Astrocyte (in vitro differentiated cells and primary cell): ENCODE data around the gene ACTA2. TPM values are rescaled to one million over a fixed set of nuclear protein-coding genes. Genes with fewer than 3 reads are reported as not detected.

Experiments
- DNase-seq: peaks from one replicate; pipeline ENCODE4 v3.0.0-alpha.2; 2010; ENCODE audit warnings: low read depth
- FAIRE-seq: peaks from 2 replicates; lab custom pipeline; 2011; peaks lifted over from hg19 to GRCh38; lab: Jason Lieb, UNC
- H2AFZ ChIP-seq: 2 replicates; pipeline ENCODE4 v1.6.0; 2012; ENCODE audit warnings: low read depth, low read length, inconsistent platforms
- H3K27ac ChIP-seq: 2 replicates; pipeline ENCODE4 v1.5.1; 2011; ENCODE audit warnings: low read depth, low read length, inconsistent platforms
- H3K27me3 ChIP-seq: 2 replicates; pipeline ENCODE4 v1.6.0; 2011; ENCODE audit warnings: low read length, inconsistent platforms; ENCODE audit not compliant: insufficient read depth
- H3K36me3 ChIP-seq: 2 replicates; pipeline ENCODE4 v1.5.1; 2011; ENCODE audit warnings: low read length, inconsistent platforms; ENCODE audit not compliant: insufficient read depth
- H3K4me1 ChIP-seq: 2 replicates; pipeline ENCODE4 v1.5.1; 2011; ENCODE audit warnings: low read length, inconsistent platforms; ENCODE audit not compliant: insufficient read depth
- H3K4me2 ChIP-seq: 2 replicates; pipeline ENCODE4 v1.6.0; 2012; ENCODE audit warnings: low read length, inconsistent platforms
- H3K4me3 ChIP-seq: 2 replicates; pipeline ENCODE4 v1.5.1; 2011; ENCODE audit warnings: low read depth, mild to moderate bottlenecking, low read length, inconsistent platforms; ENCODE audit not compliant: insufficient read depth
- H3K79me2 ChIP-seq: 2 replicates; pipeline ENCODE4 v1.6.0; 2012; ENCODE audit warnings: mild to moderate bottlenecking, low read length, inconsistent platforms; ENCODE audit not compliant: insufficient read depth
- H3K9ac ChIP-seq: 2 replicates; pipeline ENCODE4 v1.6.0; 2012; ENCODE audit warnings: mild to moderate bottlenecking, low read length, inconsistent platforms
- H3K9me3 ChIP-seq: 2 replicates; pipeline ENCODE4 v1.5.1; 2012; ENCODE audit warnings: low read depth, mild to moderate bottlenecking, low read length, inconsistent platforms; ENCODE audit not compliant: insufficient read depth
- H4K20me1 ChIP-seq: 2 replicates; pipeline ENCODE4 v1.6.0; 2012; ENCODE audit warnings: low read length, inconsistent platforms; ENCODE audit not compliant: insufficient read depth
- H3K27ac Mint-ChIP-seq: one replicate; pipeline ENCODE4 v1.8.0; 2021; ENCODE audit warnings: mild to moderate bottlenecking, mixed read lengths; ENCODE audit not compliant: unreplicated experiment
- H3K27me3 Mint-ChIP-seq: one replicate; pipeline ENCODE4 v1.8.0; 2021; ENCODE audit warnings: low read depth, mixed read lengths; ENCODE audit not compliant: unreplicated experiment
- H3K36me3 Mint-ChIP-seq: one replicate; pipeline ENCODE4 v1.8.0; 2021; ENCODE audit warnings: low read depth, mixed read lengths; ENCODE audit not compliant: unreplicated experiment
- H3K4me1 Mint-ChIP-seq: one replicate; pipeline ENCODE4 v1.8.0; 2021; ENCODE audit warnings: low read depth, mixed read lengths; ENCODE audit not compliant: unreplicated experiment
- H3K4me3 Mint-ChIP-seq: one replicate; pipeline ENCODE4 v1.8.0; 2021; ENCODE audit warnings: mild to moderate bottlenecking, moderate library complexity, mixed read lengths; ENCODE audit not compliant: unreplicated experiment
- H3K9me3 Mint-ChIP-seq: one replicate; pipeline ENCODE4 v1.8.0; 2021; ENCODE audit warnings: mild to moderate bottlenecking, mixed read lengths; ENCODE audit not compliant: unreplicated experiment
- EZH2 ChIP-seq: IDR thresholded peaks from 2 replicates; pipeline ENCODE4 v1.6.1; 2012; ENCODE audit warnings: mild to moderate bottlenecking, low read length, inconsistent platforms; ENCODE audit not compliant: insufficient read depth
- total RNA-seq: library from RNA; stranded (reverse); gene quantifications from 2 replicates; pipeline ENCODE4 v1.2.1, GENCODE V29; 2021
- TF ChIP-seq, protein P1 (sequence below): IDR thresholded peaks from 2 replicates; pipeline ENCODE4 v1.5.1; 2011; ENCODE audit warnings: low read depth, mild to moderate bottlenecking, inconsistent platforms, low read length, moderate library complexity; ENCODE audit not compliant: insufficient read depth

The ACTA2 gene
- total RNA-seq, 1 donor from 2014 or later: 345 TPM

DNA sequence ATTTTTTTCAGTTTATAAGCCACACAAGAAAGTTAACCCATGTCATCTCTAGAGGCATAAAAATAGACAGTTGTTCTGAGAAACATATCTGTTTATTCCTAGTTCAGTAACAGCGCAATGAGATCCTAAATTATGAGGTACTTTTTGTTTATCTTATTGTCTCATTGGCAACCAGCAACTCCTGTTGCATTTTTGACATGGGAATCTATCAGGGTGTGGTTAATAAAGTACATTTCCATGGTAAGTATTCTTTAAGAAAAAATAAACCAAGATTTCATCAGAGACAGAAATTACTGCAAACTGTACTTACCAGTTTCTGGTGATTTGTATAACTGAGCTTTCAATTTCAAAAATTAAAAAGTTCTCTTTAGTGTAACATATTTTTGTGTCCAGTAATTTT is 47.1 kb upstream of the ACTA2 start:
- no peaks in the 10 kb centered on the region for H3K9me3 Mint-ChIP-seq
- H3K4me2 ChIP-seq: no peak overlapping the region
- H3K27ac Mint-ChIP-seq: no peak overlapping the region
- H3K4me1 Mint-ChIP-seq: peaks cover 7% of the 10 kb centered on the region
- H3K36me3 Mint-ChIP-seq: no peaks in the 10 kb centered on the region
- no peaks in the 10 kb centered on the region for H3K27me3 ChIP-seq
- no peak overlapping the region for H3K4me3 Mint-ChIP-seq
- no peak for TF ChIP-seq EZH2
- TF ChIP-seq, protein P1, sequence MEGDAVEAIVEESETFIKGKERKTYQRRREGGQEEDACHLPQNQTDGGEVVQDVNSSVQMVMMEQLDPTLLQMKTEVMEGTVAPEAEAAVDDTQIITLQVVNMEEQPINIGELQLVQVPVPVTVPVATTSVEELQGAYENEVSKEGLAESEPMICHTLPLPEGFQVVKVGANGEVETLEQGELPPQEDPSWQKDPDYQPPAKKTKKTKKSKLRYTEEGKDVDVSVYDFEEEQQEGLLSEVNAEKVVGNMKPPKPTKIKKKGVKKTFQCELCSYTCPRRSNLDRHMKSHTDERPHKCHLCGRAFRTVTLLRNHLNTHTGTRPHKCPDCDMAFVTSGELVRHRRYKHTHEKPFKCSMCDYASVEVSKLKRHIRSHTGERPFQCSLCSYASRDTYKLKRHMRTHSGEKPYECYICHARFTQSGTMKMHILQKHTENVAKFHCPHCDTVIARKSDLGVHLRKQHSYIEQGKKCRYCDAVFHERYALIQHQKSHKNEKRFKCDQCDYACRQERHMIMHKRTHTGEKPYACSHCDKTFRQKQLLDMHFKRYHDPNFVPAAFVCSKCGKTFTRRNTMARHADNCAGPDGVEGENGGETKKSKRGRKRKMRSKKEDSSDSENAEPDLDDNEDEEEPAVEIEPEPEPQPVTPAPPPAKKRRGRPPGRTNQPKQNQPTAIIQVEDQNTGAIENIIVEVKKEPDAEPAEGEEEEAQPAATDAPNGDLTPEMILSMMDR: no peak
- FAIRE-seq: peak; percentile 32
- H4K20me1 ChIP-seq: peaks cover 30% of the 10 kb centered on the region
- peaks cover 8% of the 10 kb centered on the region for H3K4me1 ChIP-seq
- H3K9ac ChIP-seq: no peak overlapping the region
- peaks cover 52% of the 10 kb centered on the region for H3K79me2 ChIP-seq
- H3K4me3 ChIP-seq: no peak overlapping the region
- no peaks in the 10 kb centered on the region for H3K9me3 ChIP-seq
- H3K36me3 ChIP-seq: peaks cover 5% of the 10 kb centered on the region
- H3K27ac ChIP-seq: no peak overlapping the region
- no peak for DNase-seq
- H2AFZ ChIP-seq: no peak overlapping the region
- no peaks in the 10 kb centered on the region for H3K27me3 Mint-ChIP-seq

DNA sequence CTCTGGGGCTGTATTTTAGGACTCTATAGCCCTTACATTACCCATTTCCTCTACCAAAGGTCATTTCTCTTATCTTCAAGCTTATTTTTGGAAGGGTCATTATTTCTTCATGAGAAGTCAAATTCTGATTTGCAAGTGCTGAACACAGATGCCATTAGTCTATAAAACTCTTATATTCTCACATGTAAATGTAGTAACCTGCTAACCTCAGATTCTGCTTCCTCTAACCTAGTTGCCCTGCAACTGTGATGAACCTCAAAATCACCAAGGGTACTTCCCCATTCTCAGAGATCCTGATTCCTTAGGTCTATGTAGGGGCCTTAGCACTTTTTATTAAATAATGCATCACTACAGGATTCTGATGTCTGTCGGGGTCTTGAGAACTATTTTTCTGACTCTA is 44.4 kb upstream of the ACTA2 start:
- H3K27me3 ChIP-seq: no peaks in the 10 kb centered on the region
- TF ChIP-seq, protein P1: no peak
- no peak for TF ChIP-seq EZH2
- no peaks in the 10 kb centered on the region for H3K9me3 ChIP-seq
- no peak for DNase-seq
- H3K4me1 Mint-ChIP-seq: peaks cover 18% of the 10 kb centered on the region
- no peak overlapping the region for H3K4me3 ChIP-seq
- FAIRE-seq: no peak
- no peaks in the 10 kb centered on the region for H3K9me3 Mint-ChIP-seq
- no peak overlapping the region for H3K4me3 Mint-ChIP-seq
- H4K20me1 ChIP-seq: peaks cover 29% of the 10 kb centered on the region
- H3K4me2 ChIP-seq: no peak overlapping the region
- H3K36me3 Mint-ChIP-seq: no peaks in the 10 kb centered on the region
- peaks cover 77% of the 10 kb centered on the region for H3K79me2 ChIP-seq
- H3K27ac Mint-ChIP-seq: no peak overlapping the region
- H3K4me1 ChIP-seq: peaks cover 17% of the 10 kb centered on the region
- no peak overlapping the region for H2AFZ ChIP-seq
- H3K9ac ChIP-seq: no peak overlapping the region
- H3K27me3 Mint-ChIP-seq: no peaks in the 10 kb centered on the region
- no peak overlapping the region for H3K27ac ChIP-seq
- H3K36me3 ChIP-seq: no peaks in the 10 kb centered on the region

DNA sequence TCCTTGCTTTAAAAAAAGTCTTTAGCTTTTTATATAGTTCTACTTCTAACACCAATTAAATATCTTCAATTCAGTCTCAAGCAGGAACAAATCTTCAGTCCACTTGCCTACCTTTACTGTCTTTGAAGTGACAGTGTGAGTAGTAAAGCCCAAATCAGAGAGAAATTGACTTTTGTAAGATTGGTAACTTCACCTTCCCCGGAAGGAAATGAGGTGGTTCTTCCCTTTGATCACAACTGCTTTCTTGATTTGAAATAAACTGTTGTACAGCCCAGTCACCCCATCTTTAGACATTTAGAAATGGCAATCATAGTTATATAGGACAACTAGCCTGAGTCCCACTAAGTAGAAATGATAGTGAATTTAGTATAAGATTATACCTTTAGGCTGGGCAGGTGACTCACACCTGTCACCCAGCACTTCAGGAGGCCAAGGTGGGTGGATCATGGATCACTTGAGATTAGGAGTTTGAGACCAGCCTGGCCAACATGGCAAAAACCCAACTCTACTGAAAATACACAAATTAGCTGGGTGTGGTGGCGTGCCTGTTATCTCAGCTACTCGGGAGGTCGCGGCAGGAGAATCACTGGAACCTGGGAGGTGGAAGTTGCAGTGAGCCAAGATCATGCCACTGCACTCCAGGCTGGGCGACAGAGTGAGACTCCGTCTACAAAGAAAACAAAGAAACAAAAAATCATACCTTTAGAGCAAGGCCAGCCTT is 42.7 kb upstream of the ACTA2 start:
- FAIRE-seq: no peak
- no peaks in the 10 kb centered on the region for H3K36me3 ChIP-seq
- peaks cover 11% of the 10 kb centered on the region for H3K4me1 ChIP-seq
- no peaks in the 10 kb centered on the region for H3K27me3 ChIP-seq
- H3K9me3 ChIP-seq: no peaks in the 10 kb centered on the region
- TF ChIP-seq EZH2: no peak
- TF ChIP-seq, protein P1: no peak
- H2AFZ ChIP-seq: no peak overlapping the region
- H3K27me3 Mint-ChIP-seq: no peaks in the 10 kb centered on the region
- H3K4me3 Mint-ChIP-seq: no peak overlapping the region
- H4K20me1 ChIP-seq: peaks cover 22% of the 10 kb centered on the region
- no peak overlapping the region for H3K27ac Mint-ChIP-seq
- no peaks in the 10 kb centered on the region for H3K9me3 Mint-ChIP-seq
- H3K9ac ChIP-seq: no peak overlapping the region
- no peak for DNase-seq
- H3K4me1 Mint-ChIP-seq: peaks cover 13% of the 10 kb centered on the region
- H3K36me3 Mint-ChIP-seq: no peaks in the 10 kb centered on the region
- H3K79me2 ChIP-seq: peaks cover 68% of the 10 kb centered on the region
- H3K27ac ChIP-seq: no peak overlapping the region
- H3K4me2 ChIP-seq: no peak overlapping the region
- H3K4me3 ChIP-seq: no peak overlapping the region
